Measurements from ENCODE around the gene GNAI3. TPM values are rescaled to one million over a fixed set of nuclear protein-coding genes. Genes with fewer than 3 reads are reported as not detected.

The GNAI3 gene
- total RNA-seq, 2 experiments from 2014 or later = 5.1 to 5.4 TPM

- POLR2A ChIA-PET = interaction anchor here (0.7 to 22.6 kb wide), 12 partner anchors 8 to 837 kb away, joined by 3 to 318 read pairs (median 12); partner anchors contain the start of genes AHCYL1, AMIGO1, ATXN7L2 and CYB561D1
- intact Hi-C loops (cut with DNase I, micrococcal nuclease) = loop anchor here in 1 of 2 experiments (1.0 kb wide), 3 partner anchors 8 to 30 kb away; partner anchors contain the start of gene CYB561D1
Measured at GRCh38 chr1:109502364-109502851, 46.0 kb upstream of the GNAI3 start.

GRCh38 chr1:109503935-109504334 lies 44.5 kb upstream of the GNAI3 start:
- CTCF ChIA-PET = interaction anchor here (1.5 to 24.2 kb wide), 4 partner anchors 10 to 42 kb away, joined by 5 to 474 read pairs (median 32); partner anchors contain the start of gene CYB561D1
- DNase-seq = peak in 2 of 14 experiments; percentile 37 to 61
- Mint-ChIP-seq H3K27me3 (no peaks in the 10 kb centered on the region), H3K4me3 (peak overlapping the region; percentile 74), H3K4me1 (ENCODE audit: low read depth) (peaks cover 95% of the 10 kb centered on the region), H3K9me3 (no peaks in the 10 kb centered on the region), H3K36me3 (ENCODE audit: low read depth) (peaks cover 75% of the 10 kb centered on the region), H3K27ac (peak overlapping the region; percentile 95)
- TF ChIP-seq CTCF (IDR thresholded peaks at IDR 0.05) = no peak
- POLR2A ChIA-PET = interaction anchor here (0.7 to 22.6 kb wide), 6 partner anchors 10 to 78 kb away, joined by 4 to 318 read pairs (median 12); partner anchors contain the start of genes ATXN7L2, CYB561D1, GNAI3 and PSMA5
- peaks cover 28% of the 10 kb centered on the region for H3K36me3 ChIP-seq (ENCODE audit: insufficient read depth, low read length)
- H3K9me3 ChIP-seq (ENCODE audit: control insufficient read depth in 1 of 2, insufficient read depth in 1 of 2, low read length in 2 of 2) = peaks cover 0 to 16% of the 10 kb centered on the region in 2 experiments
- intact Hi-C loops (cut with DNase I, micrococcal nuclease) = no loop called here
- H3K4me1 ChIP-seq (ENCODE audit: insufficient read depth, low read length) = peaks cover 95% of the 10 kb centered on the region
- H3K4me3 ChIP-seq (ENCODE audit: low read length) = peak overlapping the region; percentile 51
- peak overlapping the region; percentile 71 to 74 for H3K27ac ChIP-seq (ENCODE audit: low read depth in 1 of 2, low read length in 2 of 2)
- no peaks in the 10 kb centered on the region for H3K27me3 ChIP-seq (ENCODE audit: control insufficient read depth in 1 of 2, insufficient read depth in 2 of 2, low read length in 2 of 2)
- no peak for ATAC-seq (ENCODE audit: poor library complexity)

More at GRCh38 chr1:109502364-109502851, 46.0 kb upstream of the GNAI3 start:
- Histone ChIP-seq H3K27me3 (ENCODE audit: control insufficient read depth in 1 of 2, insufficient read depth in 2 of 2, low read length in 2 of 2) (no peaks in the 10 kb centered on the region), H3K4me1 (ENCODE audit: insufficient read depth, low read length) (peaks cover 96% of the 10 kb centered on the region), H3K4me3 (ENCODE audit: low read length) (peak overlapping the region; percentile 54), H3K27ac (ENCODE audit: low read depth in 1 of 2, low read length in 2 of 2) (peak overlapping the region; percentile 90 to 94), H3K36me3 (ENCODE audit: insufficient read depth, low read length) (peaks cover 30% of the 10 kb centered on the region), H3K9me3 (ENCODE audit: control insufficient read depth in 1 of 2, insufficient read depth in 1 of 2, low read length in 2 of 2) (peaks cover 0 to 4% of the 10 kb centered on the region in 2 experiments)
- CTCF ChIA-PET = interaction anchor here (1.5 to 24.2 kb wide), 4 partner anchors 9 to 44 kb away, joined by 5 to 474 read pairs (median 34); partner anchors contain the start of gene CYB561D1
- peak; percentile 88 for ATAC-seq (ENCODE audit: poor library complexity)
- H3K4me1 Mint-ChIP-seq (ENCODE audit: low read depth) = peaks cover 93% of the 10 kb centered on the region
- no peaks in the 10 kb centered on the region for H3K9me3 Mint-ChIP-seq
- H3K36me3 Mint-ChIP-seq (ENCODE audit: low read depth) = peaks cover 75% of the 10 kb centered on the region
- no peak for TF ChIP-seq CTCF (IDR thresholded peaks at IDR 0.05)
- H3K27me3 Mint-ChIP-seq = no peaks in the 10 kb centered on the region
- peak overlapping the region; percentile 90 for H3K4me3 Mint-ChIP-seq
- peak overlapping the region; percentile 95 for H3K27ac Mint-ChIP-seq
- peak; percentile 30 to 89 (median 56) for DNase-seq

DNA sequence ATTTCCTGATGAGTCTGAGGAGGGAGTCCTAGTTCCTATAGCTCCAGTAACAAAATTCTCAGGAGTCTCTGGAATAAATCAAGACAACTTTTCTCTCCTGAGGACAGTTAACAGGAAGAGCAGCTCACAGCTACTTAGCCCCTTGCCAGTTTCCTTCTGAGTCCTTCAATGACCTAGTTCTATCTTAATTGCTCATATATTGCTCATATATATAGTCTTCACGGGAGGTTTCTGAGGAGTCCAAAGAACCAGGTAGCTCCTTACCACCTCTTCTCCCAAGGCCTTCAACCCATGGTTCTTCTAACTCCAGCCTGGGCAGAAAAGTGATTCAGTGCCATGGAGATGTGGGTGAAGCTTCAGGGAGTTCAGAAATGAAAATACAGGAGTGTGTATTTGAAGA lies 43.4 kb upstream of the GNAI3 start:
- intact Hi-C loops (cut with DNase I, micrococcal nuclease) = no loop called here
- ATAC-seq (ENCODE audit: poor library complexity) (no peak), DNase-seq (no peak)
- H3K27me3 Mint-ChIP-seq = no peaks in the 10 kb centered on the region
- peaks cover 73% of the 10 kb centered on the region for H3K36me3 Mint-ChIP-seq (ENCODE audit: low read depth)
- no peak for TF ChIP-seq CTCF (IDR thresholded peaks at IDR 0.05)
- ChIA-PET CTCF (interaction anchor here (3.0 to 24.2 kb wide), 3 partner anchors 11 to 26 kb away, joined by 9 to 474 read pairs (median 54); partner anchors contain the start of gene CYB561D1), POLR2A (interaction anchor here (1.1 to 22.6 kb wide), 5 partner anchors 10 to 43 kb away, joined by 5 to 318 read pairs (median 13); partner anchors contain the start of genes ATXN7L2, CYB561D1 and GNAI3)
- H3K4me1 Mint-ChIP-seq (ENCODE audit: low read depth) = peaks cover 89% of the 10 kb centered on the region
- peak overlapping the region; percentile 83 for H3K4me3 Mint-ChIP-seq
- peaks cover 22% of the 10 kb centered on the region for H3K36me3 ChIP-seq (ENCODE audit: insufficient read depth, low read length)
- H3K9me3 ChIP-seq (ENCODE audit: control insufficient read depth in 1 of 2, insufficient read depth in 1 of 2, low read length in 2 of 2) = peaks cover 0 to 16% of the 10 kb centered on the region in 2 experiments
- H3K27me3 ChIP-seq (ENCODE audit: control insufficient read depth in 1 of 2, insufficient read depth in 2 of 2, low read length in 2 of 2) = no peaks in the 10 kb centered on the region
- peaks cover 92% of the 10 kb centered on the region for H3K4me1 ChIP-seq (ENCODE audit: insufficient read depth, low read length)
- H3K27ac ChIP-seq (ENCODE audit: low read depth in 1 of 2, low read length in 2 of 2) = peak overlapping the region; percentile 71 to 74
- no peaks in the 10 kb centered on the region for H3K9me3 Mint-ChIP-seq
- H3K4me3 ChIP-seq (ENCODE audit: low read length) = peak overlapping the region; percentile 51
- H3K27ac Mint-ChIP-seq = peak overlapping the region; percentile 95
